HUES6 (cell line): ENCODE data around the gene DMBX1.

Experiments used
- H3K27ac ChIP-seq: 2 replicates; pipeline ENCODE4 v1.7.0; 2013; ENCODE audit warnings: low read depth, mild to moderate bottlenecking, low read length, inconsistent platforms
- H3K27me3 ChIP-seq: 2 replicates; pipeline ENCODE4 v1.6.1; 2013; ENCODE audit warnings: low read length; ENCODE audit not compliant: control insufficient read depth, insufficient read depth
- H3K36me3 ChIP-seq: 2 replicates; pipeline ENCODE4 v1.6.1; 2013; ENCODE audit warnings: low read length; ENCODE audit not compliant: control insufficient read depth, insufficient read depth
- H3K4me1 ChIP-seq: 2 replicates; pipeline ENCODE4 v1.6.1; 2013; ENCODE audit warnings: low read length; ENCODE audit not compliant: control insufficient read depth, insufficient read depth
- H3K4me3 ChIP-seq: 2 replicates; pipeline ENCODE4 v1.5.1; 2013; ENCODE audit warnings: low read depth, low read length
- H3K9ac ChIP-seq: one replicate; pipeline ENCODE4 v1.6.1; 2013; ENCODE audit warnings: mild to moderate bottlenecking, low read length
- H3K9me3 ChIP-seq: 2 replicates; pipeline ENCODE4 v1.6.1; 2013; ENCODE audit warnings: low read depth, low read length; ENCODE audit not compliant: control insufficient read depth, insufficient read depth

Gene DMBX1

DNA sequence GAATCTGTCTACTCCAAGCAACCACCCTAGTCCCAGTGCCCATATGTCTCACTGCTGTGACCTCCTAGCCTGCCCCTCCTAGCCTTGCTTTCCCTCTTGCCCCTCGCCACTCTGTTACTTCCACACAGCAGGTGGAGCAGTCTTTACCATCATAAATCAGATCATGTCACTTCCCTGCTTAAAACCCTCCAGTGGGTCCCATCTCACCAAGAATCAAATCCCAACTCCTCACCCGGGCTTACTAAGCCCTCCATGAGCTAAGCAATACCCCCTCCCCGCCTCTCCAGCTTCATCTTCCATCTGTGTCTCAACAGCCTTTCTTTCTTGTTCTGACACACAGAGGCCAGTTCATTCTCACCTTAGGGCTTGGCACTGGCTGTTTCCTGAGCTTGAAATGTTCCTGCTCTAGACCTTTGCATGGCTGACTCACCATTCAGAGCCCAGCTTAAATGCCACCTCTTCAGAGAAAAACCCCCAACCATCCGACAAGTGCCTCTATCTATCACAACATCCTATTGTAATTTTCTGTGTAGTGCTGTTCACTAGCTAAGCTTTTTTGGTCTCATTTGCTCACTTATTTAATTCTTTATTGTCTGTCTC lies 39.5 kb downstream of the DMBX1 start:
- no peaks in the 10 kb centered on the region for H3K36me3 ChIP-seq
- no peak overlapping the region for H3K4me3 ChIP-seq
- H3K9me3 ChIP-seq: no peaks in the 10 kb centered on the region
- no peak overlapping the region for H3K27ac ChIP-seq
- H3K27me3 ChIP-seq: peaks cover 100% of the 10 kb centered on the region
- H3K4me1 ChIP-seq: peaks cover 33% of the 10 kb centered on the region
- H3K9ac ChIP-seq: no peak overlapping the region

GRCh38 chr1:46530311-46530710 lies 40.7 kb downstream of the DMBX1 start:
- H3K27ac ChIP-seq: no peak overlapping the region
- no peaks in the 10 kb centered on the region for H3K36me3 ChIP-seq
- no peak overlapping the region for H3K9ac ChIP-seq
- peaks cover 100% of the 10 kb centered on the region for H3K27me3 ChIP-seq
- peaks cover 23% of the 10 kb centered on the region for H3K4me1 ChIP-seq
- H3K4me3 ChIP-seq: no peak overlapping the region
- H3K9me3 ChIP-seq: no peaks in the 10 kb centered on the region

DNA sequence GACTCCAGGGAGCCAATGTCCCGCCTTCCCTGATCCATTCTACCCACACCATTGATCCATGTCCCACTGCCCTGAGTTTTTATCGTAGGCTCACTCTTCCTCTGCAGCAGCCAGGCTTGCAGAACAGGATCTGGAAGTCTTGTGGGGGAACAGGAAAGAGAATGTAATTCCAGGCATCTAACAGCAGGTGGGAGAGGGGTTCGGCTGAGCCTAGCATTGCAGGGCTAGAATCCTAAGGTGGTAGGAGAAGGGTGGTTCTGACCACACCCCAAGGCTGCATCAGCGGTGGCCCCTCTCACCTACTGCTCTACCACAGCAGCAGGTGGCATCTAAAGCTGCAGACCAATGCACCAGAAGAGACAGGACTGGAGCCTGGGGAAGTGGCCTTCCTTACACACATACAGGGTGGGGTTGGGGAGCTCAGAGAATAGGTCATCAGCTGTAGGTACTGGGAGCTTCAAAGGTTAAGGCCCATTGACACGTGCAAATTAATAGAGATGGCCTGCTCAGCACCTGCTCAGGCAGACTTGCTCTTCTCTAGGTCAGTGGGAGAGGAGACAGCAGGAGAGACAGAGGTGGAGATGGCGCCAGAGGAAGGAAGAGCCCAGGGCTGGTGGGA lies 41.3 kb downstream of the DMBX1 start:
- Histone ChIP-seq H3K36me3 (no peaks in the 10 kb centered on the region), H3K27ac (no peak overlapping the region), H3K4me1 (peaks cover 17% of the 10 kb centered on the region), H3K27me3 (peaks cover 100% of the 10 kb centered on the region), H3K9me3 (no peaks in the 10 kb centered on the region), H3K4me3 (no peak overlapping the region), H3K9ac (no peak overlapping the region)

DNA sequence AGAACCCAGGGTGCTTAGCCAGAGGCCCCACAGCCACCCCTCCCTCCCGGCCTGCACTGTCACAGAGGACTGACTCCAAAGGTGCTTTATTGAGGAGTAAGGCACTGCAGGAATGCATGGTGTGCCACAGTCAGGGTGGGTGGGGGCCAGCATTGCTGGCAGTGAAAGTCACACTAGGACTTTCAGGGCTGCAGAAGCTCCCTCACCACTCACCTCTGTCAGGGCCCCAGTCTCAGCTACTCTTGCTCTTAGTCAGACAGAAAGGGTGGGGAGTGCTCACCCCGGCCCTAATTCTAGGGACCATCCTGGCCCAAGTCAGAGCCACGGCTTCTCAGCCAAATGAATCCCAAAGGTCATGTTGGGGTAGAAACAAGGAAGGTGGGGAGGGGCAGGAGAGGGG lies 42.5 kb downstream of the DMBX1 start:
- Histone ChIP-seq H3K27me3 (peaks cover 99% of the 10 kb centered on the region), H3K4me1 (peaks cover 7% of the 10 kb centered on the region), H3K36me3 (no peaks in the 10 kb centered on the region), H3K4me3 (no peak overlapping the region), H3K27ac (no peak overlapping the region), H3K9me3 (no peaks in the 10 kb centered on the region), H3K9ac (no peak overlapping the region)

GRCh38 chr1:46532498-46533178 lies 43.0 kb downstream of the DMBX1 start:
- H3K4me3 ChIP-seq: peak overlapping the region; percentile 52; the same call in 1 of the 2 replicates
- H3K36me3 ChIP-seq: no peaks in the 10 kb centered on the region
- peaks cover 6% of the 10 kb centered on the region for H3K4me1 ChIP-seq
- no peak overlapping the region for H3K9ac ChIP-seq
- H3K27ac ChIP-seq: no peak overlapping the region
- no peaks in the 10 kb centered on the region for H3K9me3 ChIP-seq
- H3K27me3 ChIP-seq: peaks cover 99% of the 10 kb centered on the region

DNA sequence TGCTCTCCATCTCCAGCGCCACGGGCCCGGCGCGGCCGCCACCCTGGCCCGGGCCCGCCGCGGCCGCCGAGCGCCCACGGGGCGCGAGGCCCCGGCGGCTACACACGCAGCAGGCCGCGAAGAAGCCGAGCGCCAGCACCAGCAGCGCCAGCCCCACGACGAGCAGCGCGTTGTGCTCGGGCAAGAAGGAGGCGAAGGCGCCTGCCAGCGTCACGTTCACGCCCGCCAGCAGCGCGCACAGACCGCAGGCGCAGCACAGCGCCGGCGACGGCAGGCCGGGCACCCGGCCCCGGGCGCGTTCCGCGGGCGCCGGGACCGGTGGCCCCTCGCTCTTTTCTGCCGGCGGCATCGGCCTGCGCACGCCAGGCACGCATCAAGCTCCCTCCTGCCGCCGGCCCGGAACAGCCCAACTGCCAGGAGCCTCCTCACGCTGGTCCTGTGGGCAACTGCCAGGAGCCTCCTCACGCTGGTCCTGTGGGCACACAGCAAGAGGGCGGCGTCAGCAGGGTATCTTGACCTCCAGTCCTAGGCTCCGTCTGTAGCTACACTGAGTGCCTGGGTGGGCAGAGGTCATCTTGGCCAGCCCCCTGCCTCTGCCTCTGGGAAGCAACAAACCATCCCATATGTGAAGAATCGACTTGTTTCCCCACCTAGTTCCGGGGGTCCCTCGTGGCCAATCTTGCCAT lies 43.7 kb downstream of the DMBX1 start:
- Histone ChIP-seq H3K4me1 (peaks cover 6% of the 10 kb centered on the region), H3K36me3 (no peaks in the 10 kb centered on the region), H3K27ac (no peak overlapping the region), H3K9ac (no peak overlapping the region), H3K9me3 (no peaks in the 10 kb centered on the region), H3K27me3 (peaks cover 99% of the 10 kb centered on the region), H3K4me3 (peak overlapping the region; percentile 52)

DNA sequence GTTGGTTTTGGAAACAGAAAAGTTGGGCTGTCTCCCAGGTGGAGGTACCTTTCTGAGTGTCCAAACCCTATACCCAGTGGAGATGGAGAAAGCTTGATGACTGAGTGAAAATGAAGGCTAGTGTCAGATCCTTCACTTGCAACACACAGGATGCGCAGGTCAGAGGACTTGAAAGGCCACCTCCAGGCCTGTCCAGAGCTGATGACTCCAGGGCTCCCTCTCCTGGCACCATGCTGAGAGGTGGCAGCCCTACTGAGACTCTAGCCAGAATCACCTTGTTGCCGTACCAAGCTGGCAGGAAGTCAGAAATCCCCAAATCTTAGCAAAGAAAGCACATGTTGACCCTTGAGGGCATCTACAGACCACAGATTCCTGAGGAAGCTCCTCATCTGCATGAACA lies 45.4 kb downstream of the DMBX1 start:
- Histone ChIP-seq H3K9me3 (no peaks in the 10 kb centered on the region), H3K9ac (no peak overlapping the region), H3K4me1 (peaks cover 6% of the 10 kb centered on the region), H3K27me3 (peaks cover 99% of the 10 kb centered on the region), H3K36me3 (no peaks in the 10 kb centered on the region), H3K4me3 (no peak overlapping the region), H3K27ac (no peak overlapping the region)

DNA sequence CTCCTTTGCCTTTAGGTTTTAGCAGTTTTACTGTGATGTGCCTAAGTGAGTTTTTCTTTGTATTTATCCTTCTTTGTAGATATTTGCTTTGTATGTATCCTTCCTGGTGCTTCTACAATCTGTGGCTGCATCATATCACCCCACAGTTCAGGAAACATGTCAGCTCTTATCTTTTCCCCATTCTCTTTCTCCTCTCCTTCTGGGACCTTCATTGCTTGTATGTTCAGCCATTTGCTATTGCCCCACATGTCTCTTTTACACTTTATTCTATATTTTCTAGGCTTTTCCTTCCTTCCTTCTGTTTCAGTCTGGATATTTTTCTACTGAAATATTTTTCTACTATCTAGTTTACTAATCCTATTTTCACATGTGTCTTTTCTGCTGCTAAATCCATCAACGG lies 46.9 kb downstream of the DMBX1 start:
- Histone ChIP-seq H3K9ac (no peak overlapping the region), H3K36me3 (no peaks in the 10 kb centered on the region), H3K27ac (no peak overlapping the region), H3K4me1 (no peaks in the 10 kb centered on the region; the same call in 1 of the 2 replicates), H3K4me3 (no peak overlapping the region), H3K9me3 (no peaks in the 10 kb centered on the region), H3K27me3 (peaks cover 99% of the 10 kb centered on the region)

- Histone ChIP-seq H3K9ac (no peak overlapping the region), H3K27me3 (peaks cover 99% of the 10 kb centered on the region), H3K4me1 (no peaks in the 10 kb centered on the region; the same call in 1 of the 2 replicates), H3K36me3 (no peaks in the 10 kb centered on the region), H3K4me3 (no peak overlapping the region), H3K27ac (no peak overlapping the region), H3K9me3 (no peaks in the 10 kb centered on the region)
Measured at GRCh38 chr1:46537651-46538050, 48.0 kb downstream of the DMBX1 start.

DNA sequence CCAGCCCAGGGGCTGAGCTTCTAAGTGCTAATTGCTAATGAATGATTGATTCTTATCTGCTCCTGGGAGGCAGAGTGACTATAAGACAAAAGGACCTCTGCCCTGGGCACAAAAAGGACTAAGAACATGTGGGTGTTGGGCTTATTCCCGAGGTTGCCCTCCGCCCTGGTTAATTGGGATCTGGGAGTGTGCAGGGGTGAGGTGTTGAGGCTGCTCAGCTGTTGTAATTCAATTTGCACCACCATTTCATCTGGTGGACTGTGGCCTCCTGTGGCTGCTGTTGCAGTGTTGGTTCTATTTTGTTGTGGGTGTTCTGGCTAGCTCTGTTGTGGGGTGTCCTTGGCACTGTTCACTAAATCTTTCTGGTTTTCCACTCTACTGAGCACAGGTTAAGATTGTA lies 48.5 kb downstream of the DMBX1 start:
- Histone ChIP-seq H3K4me3 (no peak overlapping the region), H3K36me3 (no peaks in the 10 kb centered on the region), H3K9ac (no peak overlapping the region), H3K27me3 (peaks cover 99% of the 10 kb centered on the region), H3K4me1 (no peaks in the 10 kb centered on the region; the same call in 1 of the 2 replicates), H3K9me3 (no peaks in the 10 kb centered on the region), H3K27ac (no peak overlapping the region)
